ENCODE measurements around the gene MSL1. TPM values are rescaled to one million over a fixed set of nuclear protein-coding genes. Genes with fewer than 3 reads are reported as not detected.
A peak's percentile ranks its signal among the peaks of the same experiment; 100 is the strongest.

Gene MSL1
- total RNA-seq, 2 experiments from 2014 or later = 95.4 to 97.1 TPM

- Mint-ChIP-seq H3K9me3 (no peaks in the 10 kb centered on the region), H3K4me1 (peaks cover 71% of the 10 kb centered on the region), H3K27ac (peak overlapping the region; percentile 79), H3K27me3 (peaks cover 3% of the 10 kb centered on the region), H3K4me3 (peak overlapping the region; percentile 34), H3K36me3 (ENCODE audit: low read depth) (no peaks in the 10 kb centered on the region)
- ChIA-PET CTCF (interaction anchor here (0.5 to 7.0 kb wide), 14 partner anchors 9 to 573 kb away, joined by 3 to 97 read pairs (median 6); partner anchors contain the start of genes MSL1 and NR1D1), POLR2A (no interaction called here)
- DNase-seq = peak; percentile 74
Observed at GRCh38 chr17:40111221-40112128, 10.3 kb upstream of the MSL1 start.

GRCh38 chr17:40112191-40112711 is 9.5 kb upstream of the MSL1 start:
- Mint-ChIP-seq H3K9me3 (no peaks in the 10 kb centered on the region), H3K4me3 (no peak overlapping the region), H3K27ac (peak overlapping the region; percentile 79), H3K27me3 (peaks cover 1% of the 10 kb centered on the region), H3K36me3 (ENCODE audit: low read depth) (no peaks in the 10 kb centered on the region), H3K4me1 (peaks cover 63% of the 10 kb centered on the region)
- ChIA-PET CTCF (interaction anchor here (0.6 to 7.0 kb wide), 30 partner anchors 8 to 332 kb away, joined by 3 to 97 read pairs (median 5); partner anchors contain the start of genes CASC3, CSF3, MSL1 and NR1D1), POLR2A (no interaction called here)
- DNase-seq = no peak

- no peak overlapping the region for H3K4me3 Mint-ChIP-seq
- peak overlapping the region; percentile 79 for H3K27ac Mint-ChIP-seq
- H3K9me3 Mint-ChIP-seq = no peaks in the 10 kb centered on the region
- peaks cover 59% of the 10 kb centered on the region for H3K4me1 Mint-ChIP-seq
- ChIA-PET POLR2A (interaction anchor here (0.7 to 1.6 kb wide), 5 partner anchors 11 to 89 kb away, joined by 3 to 7 read pairs (median 4); partner anchors contain the start of gene NR1D1), CTCF (interaction anchor here (0.6 to 7.0 kb wide), 40 partner anchors 12 to 332 kb away, joined by 3 to 97 read pairs (median 4); partner anchors contain the start of genes CASC3, CSF3, MSL1 and NR1D1)
- no peak for DNase-seq
- no peaks in the 10 kb centered on the region for H3K27me3 Mint-ChIP-seq
- H3K36me3 Mint-ChIP-seq (ENCODE audit: low read depth) = no peaks in the 10 kb centered on the region
Observed at GRCh38 chr17:40112718-40113109, 9.1 kb upstream of the MSL1 start.

- H3K4me3 Mint-ChIP-seq = peak overlapping the region; percentile 74
- POLR2A ChIA-PET = interaction anchor here (0.7 to 1.6 kb wide), 6 partner anchors 10 to 88 kb away, joined by 3 to 7 read pairs (median 5); partner anchors contain the start of gene NR1D1
- peak overlapping the region; percentile 79 for H3K27ac Mint-ChIP-seq
- no peaks in the 10 kb centered on the region for H3K36me3 Mint-ChIP-seq (ENCODE audit: low read depth)
- peak; percentile 96 for DNase-seq
- peaks cover 55% of the 10 kb centered on the region for H3K4me1 Mint-ChIP-seq
- no peaks in the 10 kb centered on the region for H3K27me3 Mint-ChIP-seq
- no peaks in the 10 kb centered on the region for H3K9me3 Mint-ChIP-seq
- CTCF ChIA-PET = interaction anchor here (0.5 to 7.0 kb wide), 44 partner anchors 11 to 1583 kb away, joined by 3 to 97 read pairs (median 4); partner anchors contain the start of genes CASC3, CSF3, MSL1 and NR1D1
Observed at GRCh38 chr17:40113110-40113906, 8.5 kb upstream of the MSL1 start.

GRCh38 chr17:40113907-40114245 is 7.9 kb upstream of the MSL1 start:
- Mint-ChIP-seq H3K4me1 (peaks cover 51% of the 10 kb centered on the region), H3K36me3 (ENCODE audit: low read depth) (no peaks in the 10 kb centered on the region), H3K27me3 (no peaks in the 10 kb centered on the region), H3K4me3 (peak overlapping the region; percentile 74), H3K27ac (peak overlapping the region; percentile 79), H3K9me3 (no peaks in the 10 kb centered on the region)
- DNase-seq = no peak
- ChIA-PET POLR2A (interaction anchor here (0.7 to 1.6 kb wide), 2 partner anchors 9 to 27 kb away, joined by 6 read pairs; no protein-coding TSS in a partner anchor), CTCF (interaction anchor here (0.6 to 7.0 kb wide), 23 partner anchors 11 to 1582 kb away, joined by 3 to 97 read pairs (median 5); partner anchors contain the start of genes CASC3, CSF3, MSL1 and NR1D1)

- H3K27me3 Mint-ChIP-seq = no peaks in the 10 kb centered on the region
- POLR2A ChIA-PET = interaction anchor here (0.6 kb wide), 1 partner anchor 1574 kb away, joined by 4 read pairs; no protein-coding TSS in a partner anchor
- no peaks in the 10 kb centered on the region for H3K36me3 Mint-ChIP-seq (ENCODE audit: low read depth)
- CTCF ChIA-PET = interaction anchor here (1.2 to 7.0 kb wide), 4 partner anchors 9 to 40 kb away, joined by 5 to 97 read pairs (median 33); partner anchors contain the start of genes CASC3, MSL1 and NR1D1
- H3K4me3 Mint-ChIP-seq = no peak overlapping the region
- DNase-seq = no peak
- peaks cover 42% of the 10 kb centered on the region for H3K4me1 Mint-ChIP-seq
- no peaks in the 10 kb centered on the region for H3K9me3 Mint-ChIP-seq
- H3K27ac Mint-ChIP-seq = no peak overlapping the region
Observed at GRCh38 chr17:40115101-40115436, 6.7 kb upstream of the MSL1 start.

GRCh38 chr17:40122136-40122998 is 596 bp downstream of the MSL1 start:
- DNase-seq = no peak
- peaks cover 26% of the 10 kb centered on the region for H3K36me3 Mint-ChIP-seq (ENCODE audit: low read depth)
- no peaks in the 10 kb centered on the region for H3K27me3 Mint-ChIP-seq
- ChIA-PET CTCF (interaction anchor here (0.7 to 5.6 kb wide), 10 partner anchors 8 to 96 kb away, joined by 3 to 61 read pairs (median 4); no protein-coding TSS in a partner anchor), POLR2A (interaction anchor here (1.6 kb wide), 1 partner anchor 9 kb away, joined by 6 read pairs; no protein-coding TSS in a partner anchor)
- peak overlapping the region; percentile 98 for H3K4me3 Mint-ChIP-seq
- H3K9me3 Mint-ChIP-seq = no peaks in the 10 kb centered on the region
- H3K27ac Mint-ChIP-seq = peak overlapping the region; percentile 85
- peaks cover 41% of the 10 kb centered on the region for H3K4me1 Mint-ChIP-seq

GRCh38 chr17:40122999-40123810 is 1.4 kb downstream of the MSL1 start:
- Mint-ChIP-seq H3K9me3 (no peaks in the 10 kb centered on the region), H3K27me3 (no peaks in the 10 kb centered on the region), H3K4me3 (peak overlapping the region; percentile 98), H3K27ac (peak overlapping the region; percentile 93), H3K36me3 (ENCODE audit: low read depth) (peaks cover 32% of the 10 kb centered on the region), H3K4me1 (peaks cover 40% of the 10 kb centered on the region)
- DNase-seq = peak; percentile 71
- CTCF ChIA-PET = interaction anchor here (0.7 to 5.6 kb wide), 12 partner anchors 9 to 1198 kb away, joined by 3 to 61 read pairs (median 4); no protein-coding TSS in a partner anchor
- POLR2A ChIA-PET = interaction anchor here (0.5 to 1.6 kb wide), 2 partner anchors 10 to 21 kb away, joined by 3 to 6 read pairs; no protein-coding TSS in a partner anchor

GRCh38 chr17:40123811-40124114 is 2.0 kb downstream of the MSL1 start:
- H3K9me3 Mint-ChIP-seq = no peaks in the 10 kb centered on the region
- H3K27me3 Mint-ChIP-seq = no peaks in the 10 kb centered on the region
- no peak for DNase-seq
- H3K36me3 Mint-ChIP-seq (ENCODE audit: low read depth) = peaks cover 32% of the 10 kb centered on the region
- ChIA-PET POLR2A (interaction anchor here (0.5 to 1.6 kb wide), 2 partner anchors 10 to 20 kb away, joined by 3 to 6 read pairs; no protein-coding TSS in a partner anchor), CTCF (interaction anchor here (0.7 to 5.6 kb wide), 10 partner anchors 9 to 1198 kb away, joined by 3 to 61 read pairs (median 4); no protein-coding TSS in a partner anchor)
- peaks cover 40% of the 10 kb centered on the region for H3K4me1 Mint-ChIP-seq
- H3K4me3 Mint-ChIP-seq = peak overlapping the region; percentile 98
- H3K27ac Mint-ChIP-seq = peak overlapping the region; percentile 93

GRCh38 chr17:40124279-40125141 is 2.7 kb downstream of the MSL1 start:
- Mint-ChIP-seq H3K36me3 (ENCODE audit: low read depth) (peaks cover 38% of the 10 kb centered on the region), H3K4me3 (peak overlapping the region; percentile 98), H3K9me3 (no peaks in the 10 kb centered on the region), H3K27me3 (no peaks in the 10 kb centered on the region), H3K27ac (peak overlapping the region; percentile 3), H3K4me1 (peaks cover 40% of the 10 kb centered on the region)
- ChIA-PET POLR2A (no interaction called here), CTCF (interaction anchor here (0.6 to 5.6 kb wide), 7 partner anchors 8 to 480 kb away, joined by 3 to 61 read pairs (median 6); no protein-coding TSS in a partner anchor)
- DNase-seq = no peak
